Smooth muscle cell of the brain vasculature (primary cell): ENCODE results near the gene CFAP99.
A peak's percentile ranks its signal among the peaks of the same experiment; 100 is the strongest.

Experiments
- DNase-seq: peaks from one replicate; pipeline ENCODE4 v3.0.0-alpha.2; 2012; ENCODE audit warnings: low read depth, low spot score

The CFAP99 gene

GRCh38 chr4:2411786-2412510 lies 6.8 kb upstream of the CFAP99 start:
- no peak for DNase-seq

GRCh38 chr4:2412534-2412884 lies 6.2 kb upstream of the CFAP99 start:
- no peak for DNase-seq

- DNase-seq, result peak; percentile 94
Measured at GRCh38 chr4:2412885-2413716, 5.7 kb upstream of the CFAP99 start.

- DNase-seq, result no peak
Measured at GRCh38 chr4:2413821-2414610, 4.7 kb upstream of the CFAP99 start.

- no peak for DNase-seq
Measured at GRCh38 chr4:2415213-2415612, 3.5 kb upstream of the CFAP99 start.

- no peak for DNase-seq
Measured at GRCh38 chr4:2415881-2416563, 2.7 kb upstream of the CFAP99 start.

- no peak for DNase-seq
Measured at GRCh38 chr4:2416564-2417225, 2.1 kb upstream of the CFAP99 start.

GRCh38 chr4:2417226-2417764 lies 1.5 kb upstream of the CFAP99 start:
- no peak for DNase-seq

GRCh38 chr4:2417765-2418649 lies 748 bp upstream of the CFAP99 start, which contains the start of gene ZFYVE28:
Gene ZFYVE28, minus strand, starts transcription at chr4:2418645. Its CDS starts 322 bp downstream, at chr4:2418323.
- DNase-seq, result no peak

- DNase-seq, result no peak
Measured at GRCh38 chr4:2419814-2420213, 1.1 kb downstream of the CFAP99 start.

GRCh38 chr4:2421928-2422327 lies 3.2 kb downstream of the CFAP99 start:
- no peak for DNase-seq

GRCh38 chr4:2423066-2423465 lies 4.3 kb downstream of the CFAP99 start:
- DNase-seq, result no peak

- DNase-seq, result no peak
Measured at GRCh38 chr4:2423695-2424094, 4.9 kb downstream of the CFAP99 start.

GRCh38 chr4:2424581-2424980 lies 5.8 kb downstream of the CFAP99 start:
- DNase-seq, result no peak

GRCh38 chr4:2425386-2426068 lies 6.8 kb downstream of the CFAP99 start:
- no peak for DNase-seq

GRCh38 chr4:2426069-2426397 lies 7.3 kb downstream of the CFAP99 start:
- no peak for DNase-seq

- DNase-seq, result no peak
Measured at GRCh38 chr4:2426711-2427275, 8.0 kb downstream of the CFAP99 start.

GRCh38 chr4:2427383-2428334 lies 8.9 kb downstream of the CFAP99 start:
- DNase-seq, result no peak
